ENCODE results near the gene GFPT1.

Gene GFPT1

GRCh38 chr2:69291004-69291650 lies 95.9 kb downstream of the GFPT1 start:
- no peak for DNase-seq (ENCODE audit: low read depth in 2 of 2)

- DNase-seq (ENCODE audit: low read depth in 2 of 2) = no peak
Measured at GRCh38 chr2:69288429-69288828, 98.6 kb downstream of the GFPT1 start.

- no peak for DNase-seq (ENCODE audit: low read depth in 2 of 2)
Measured at GRCh38 chr2:69287544-69287943, 99.5 kb downstream of the GFPT1 start.

GRCh38 chr2:69285379-69285894 lies 101.6 kb downstream of the GFPT1 start:
- DNase-seq (ENCODE audit: low read depth in 2 of 2) = no peak

- no peak for DNase-seq (ENCODE audit: low read depth in 2 of 2)
Measured at GRCh38 chr2:69280796-69281412, 106.1 kb downstream of the GFPT1 start.

- DNase-seq (ENCODE audit: low read depth in 2 of 2) = no peak
Measured at GRCh38 chr2:69279931-69280681, 106.9 kb downstream of the GFPT1 start.

- no peak for DNase-seq (ENCODE audit: low read depth in 2 of 2)
Measured at GRCh38 chr2:69279211-69279610, 107.8 kb downstream of the GFPT1 start.

GRCh38 chr2:69278366-69278765 lies 108.7 kb downstream of the GFPT1 start:
- no peak for DNase-seq (ENCODE audit: low read depth in 2 of 2)

- DNase-seq (ENCODE audit: low read depth in 2 of 2) = no peak
Measured at GRCh38 chr2:69275490-69275889, 111.5 kb downstream of the GFPT1 start.

- no peak for DNase-seq (ENCODE audit: low read depth in 2 of 2)
Measured at GRCh38 chr2:69272803-69273471, 114.1 kb downstream of the GFPT1 start.

- DNase-seq (ENCODE audit: low read depth in 2 of 2) = no peak
Measured at GRCh38 chr2:69271831-69272257, 115.2 kb downstream of the GFPT1 start.
